Measurements from ENCODE around the gene CAP1. TPM values are rescaled to one million over a fixed set of nuclear protein-coding genes. Genes with fewer than 3 reads are reported as not detected.

CAP1 gene
- polyA plus RNA-seq, 3 donors = 400 to 941 (median 876) TPM

DNA sequence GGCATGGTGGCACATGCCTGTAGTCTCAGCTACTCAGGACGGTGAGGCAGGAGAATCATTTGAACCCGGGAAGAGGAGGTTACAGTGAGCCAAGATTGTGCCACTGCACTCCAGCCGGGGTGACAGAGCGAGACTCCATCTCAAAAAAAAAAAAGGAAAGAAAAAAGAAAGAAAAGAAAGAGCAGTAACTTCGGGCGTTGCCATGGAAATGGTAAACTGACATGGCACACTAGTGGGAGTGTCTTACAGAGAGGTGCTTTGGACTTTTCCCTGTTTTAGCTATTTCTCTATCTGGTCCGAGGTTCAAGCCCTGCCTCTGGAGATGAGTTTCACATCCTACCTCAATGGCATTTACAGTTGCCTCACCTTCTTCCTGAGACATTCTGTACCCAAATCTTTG lies 79.6 kb downstream of the CAP1 start:
- intact Hi-C loops (cut with micrococcal nuclease) = no loop called here
- no peaks in the 10 kb centered on the region for H3K36me3 Mint-ChIP-seq
- H3K27me3 Mint-ChIP-seq (ENCODE audit: low read depth in 3 of 3) = peaks cover 2 to 7% (median 3%) of the 10 kb centered on the region in 3 donors
- no peaks in the 10 kb centered on the region for H3K4me1 Mint-ChIP-seq
- no peak overlapping the region for H3K9ac ChIP-seq (ENCODE audit: insufficient read depth, low read length, poor library complexity, severe bottlenecking)
- no peak overlapping the region for H3K27ac ChIP-seq (ENCODE audit: low read depth in 1 of 2, low read length in 2 of 2)
- no peaks in the 10 kb centered on the region for H3K36me3 ChIP-seq (replicated peaks in 1 of 2; ENCODE audit: control insufficient read depth in 1 of 2, insufficient read depth in 2 of 2, low read length in 2 of 2)
- no peaks in the 10 kb centered on the region for H3K4me1 ChIP-seq (ENCODE audit: control insufficient read depth in 1 of 2, insufficient read depth in 2 of 2, low read length in 2 of 2)
- H3K27ac Mint-ChIP-seq = no peak overlapping the region
- WGBS (ENCODE audit: insufficient coverage) = 96% methylated on average over 6 of the region's 7 CpGs
- H3K4me3 Mint-ChIP-seq = no peak overlapping the region
- H3K79me2 ChIP-seq (ENCODE audit: insufficient read depth, low read length) = no peaks in the 10 kb centered on the region
- H3K9me3 Mint-ChIP-seq = peaks cover 0 to 3% (median 0%) of the 10 kb centered on the region in 7 donors
- no peak overlapping the region for H2AFZ ChIP-seq (ENCODE audit: insufficient read depth, low read depth, low read length, poor library complexity, severe bottlenecking)
- TF ChIP-seq, protein P1, sequence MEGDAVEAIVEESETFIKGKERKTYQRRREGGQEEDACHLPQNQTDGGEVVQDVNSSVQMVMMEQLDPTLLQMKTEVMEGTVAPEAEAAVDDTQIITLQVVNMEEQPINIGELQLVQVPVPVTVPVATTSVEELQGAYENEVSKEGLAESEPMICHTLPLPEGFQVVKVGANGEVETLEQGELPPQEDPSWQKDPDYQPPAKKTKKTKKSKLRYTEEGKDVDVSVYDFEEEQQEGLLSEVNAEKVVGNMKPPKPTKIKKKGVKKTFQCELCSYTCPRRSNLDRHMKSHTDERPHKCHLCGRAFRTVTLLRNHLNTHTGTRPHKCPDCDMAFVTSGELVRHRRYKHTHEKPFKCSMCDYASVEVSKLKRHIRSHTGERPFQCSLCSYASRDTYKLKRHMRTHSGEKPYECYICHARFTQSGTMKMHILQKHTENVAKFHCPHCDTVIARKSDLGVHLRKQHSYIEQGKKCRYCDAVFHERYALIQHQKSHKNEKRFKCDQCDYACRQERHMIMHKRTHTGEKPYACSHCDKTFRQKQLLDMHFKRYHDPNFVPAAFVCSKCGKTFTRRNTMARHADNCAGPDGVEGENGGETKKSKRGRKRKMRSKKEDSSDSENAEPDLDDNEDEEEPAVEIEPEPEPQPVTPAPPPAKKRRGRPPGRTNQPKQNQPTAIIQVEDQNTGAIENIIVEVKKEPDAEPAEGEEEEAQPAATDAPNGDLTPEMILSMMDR (IDR thresholded peaks at IDR 0.05) = no peak
- no peaks in the 10 kb centered on the region for H3K9me3 ChIP-seq (replicated peaks in 1 of 2; ENCODE audit: control insufficient read depth in 1 of 2, insufficient read depth in 1 of 2, low read length in 2 of 2)
- H3K4me3 ChIP-seq (replicated peaks in 1 of 3; ENCODE audit: low read depth in 2 of 3, low read length in 3 of 3) = no peak overlapping the region
- no peaks in the 10 kb centered on the region for H4K20me1 ChIP-seq (ENCODE audit: insufficient read depth, low read length)
- H3K4me2 ChIP-seq (replicated peaks; ENCODE audit: extremely low read depth, low read length, poor library complexity, severe bottlenecking) = no peak overlapping the region
- no peak for DNase-seq
- H3K27me3 ChIP-seq (ENCODE audit: control insufficient read depth in 2 of 2, insufficient read depth in 2 of 2, low read length in 2 of 2) = no peaks in the 10 kb centered on the region

Other genes starting within 250 kb of the CAP1 start
- gene TRIT1, start 157.2 kb upstream of the CAP1 start, polyA plus RNA-seq = 10 to 100 TPM; 14.5 to 15.8 (median 15.0) TPM
- 10 to 100 TPM; 24.8 to 84.0 (median 74.7) TPM for gene MYCL, start 138.8 kb upstream of the CAP1 start, polyA plus RNA-seq
- 10 to 100 TPM in 1 of 3 donors, 1 to 10 TPM in 2; 6.8 to 17.9 (median 7.9) TPM for gene MFSD2A, start 85.6 kb upstream of the CAP1 start, polyA plus RNA-seq
- 1,000 to 10,000 TPM in 1 of 3 donors, 100 to 1,000 TPM in 2; 166 to 1,143 (median 658) TPM for gene PPT1, start 56.5 kb downstream of the CAP1 start, polyA plus RNA-seq
- 1 to 10 TPM; 3.0 to 9.2 (median 6.2) TPM for gene RLF, start 120.7 kb downstream of the CAP1 start, polyA plus RNA-seq
- not detected for gene TMCO2, start 207.2 kb downstream of the CAP1 start, polyA plus RNA-seq
- gene ZMPSTE24, start 217.5 kb downstream of the CAP1 start, polyA plus RNA-seq = 10 to 100 TPM in 2 of 3 donors, 1 to 10 TPM in 1; 6.4 to 45.6 (median 36.0) TPM

All from CD14-positive monocyte (primary cell).